ENCODE data around the gene BPTF.
"Not testable (repeated sequence)": the region's sequence is repeated elsewhere in the genome, so short reads cannot be mapped to it uniquely, and the experiment has no call there.

The BPTF gene

GRCh38 chr17:67818110-67819002 lies 6.9 kb upstream of the BPTF start:
- peak; percentile 33 for DNase-seq
- no peak overlapping the region for H3K27ac Mint-ChIP-seq
- peaks cover 16% of the 10 kb centered on the region for H3K4me1 Mint-ChIP-seq
- no peak overlapping the region for H3K4me3 Mint-ChIP-seq
- H3K27me3 Mint-ChIP-seq (ENCODE audit: low read depth, poor library complexity) = peaks cover 12% of the 10 kb centered on the region
- H3K9me3 Mint-ChIP-seq = no peaks in the 10 kb centered on the region
- TF ChIP-seq, protein P1, sequence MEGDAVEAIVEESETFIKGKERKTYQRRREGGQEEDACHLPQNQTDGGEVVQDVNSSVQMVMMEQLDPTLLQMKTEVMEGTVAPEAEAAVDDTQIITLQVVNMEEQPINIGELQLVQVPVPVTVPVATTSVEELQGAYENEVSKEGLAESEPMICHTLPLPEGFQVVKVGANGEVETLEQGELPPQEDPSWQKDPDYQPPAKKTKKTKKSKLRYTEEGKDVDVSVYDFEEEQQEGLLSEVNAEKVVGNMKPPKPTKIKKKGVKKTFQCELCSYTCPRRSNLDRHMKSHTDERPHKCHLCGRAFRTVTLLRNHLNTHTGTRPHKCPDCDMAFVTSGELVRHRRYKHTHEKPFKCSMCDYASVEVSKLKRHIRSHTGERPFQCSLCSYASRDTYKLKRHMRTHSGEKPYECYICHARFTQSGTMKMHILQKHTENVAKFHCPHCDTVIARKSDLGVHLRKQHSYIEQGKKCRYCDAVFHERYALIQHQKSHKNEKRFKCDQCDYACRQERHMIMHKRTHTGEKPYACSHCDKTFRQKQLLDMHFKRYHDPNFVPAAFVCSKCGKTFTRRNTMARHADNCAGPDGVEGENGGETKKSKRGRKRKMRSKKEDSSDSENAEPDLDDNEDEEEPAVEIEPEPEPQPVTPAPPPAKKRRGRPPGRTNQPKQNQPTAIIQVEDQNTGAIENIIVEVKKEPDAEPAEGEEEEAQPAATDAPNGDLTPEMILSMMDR (IDR thresholded peaks at IDR 0.05) = no peak
- H3K36me3 Mint-ChIP-seq (ENCODE audit: low read depth) = no peaks in the 10 kb centered on the region

GRCh38 chr17:67819722-67820121 lies 5.6 kb upstream of the BPTF start:
- Mint-ChIP-seq H3K27me3 (ENCODE audit: low read depth, poor library complexity) (peaks cover 25% of the 10 kb centered on the region), H3K4me3 (no peak overlapping the region), H3K36me3 (ENCODE audit: low read depth) (no peaks in the 10 kb centered on the region), H3K27ac (no peak overlapping the region), H3K9me3 (no peaks in the 10 kb centered on the region), H3K4me1 (peaks cover 16% of the 10 kb centered on the region)
- no peak for DNase-seq
- TF ChIP-seq, protein P1 (IDR thresholded peaks at IDR 0.05) = no peak

- DNase-seq = no peak
- Mint-ChIP-seq H3K9me3 (no peaks in the 10 kb centered on the region), H3K36me3 (ENCODE audit: low read depth) (no peaks in the 10 kb centered on the region), H3K4me1 (peaks cover 9% of the 10 kb centered on the region), H3K4me3 (no peak overlapping the region), H3K27me3 (ENCODE audit: low read depth, poor library complexity) (peaks cover 23% of the 10 kb centered on the region), H3K27ac (no peak overlapping the region)
- TF ChIP-seq, protein P1 (IDR thresholded peaks at IDR 0.05) = no peak
These were observed 3.4 kb upstream of the BPTF start for GRCh38 chr17:67821871-67822367.

DNA sequence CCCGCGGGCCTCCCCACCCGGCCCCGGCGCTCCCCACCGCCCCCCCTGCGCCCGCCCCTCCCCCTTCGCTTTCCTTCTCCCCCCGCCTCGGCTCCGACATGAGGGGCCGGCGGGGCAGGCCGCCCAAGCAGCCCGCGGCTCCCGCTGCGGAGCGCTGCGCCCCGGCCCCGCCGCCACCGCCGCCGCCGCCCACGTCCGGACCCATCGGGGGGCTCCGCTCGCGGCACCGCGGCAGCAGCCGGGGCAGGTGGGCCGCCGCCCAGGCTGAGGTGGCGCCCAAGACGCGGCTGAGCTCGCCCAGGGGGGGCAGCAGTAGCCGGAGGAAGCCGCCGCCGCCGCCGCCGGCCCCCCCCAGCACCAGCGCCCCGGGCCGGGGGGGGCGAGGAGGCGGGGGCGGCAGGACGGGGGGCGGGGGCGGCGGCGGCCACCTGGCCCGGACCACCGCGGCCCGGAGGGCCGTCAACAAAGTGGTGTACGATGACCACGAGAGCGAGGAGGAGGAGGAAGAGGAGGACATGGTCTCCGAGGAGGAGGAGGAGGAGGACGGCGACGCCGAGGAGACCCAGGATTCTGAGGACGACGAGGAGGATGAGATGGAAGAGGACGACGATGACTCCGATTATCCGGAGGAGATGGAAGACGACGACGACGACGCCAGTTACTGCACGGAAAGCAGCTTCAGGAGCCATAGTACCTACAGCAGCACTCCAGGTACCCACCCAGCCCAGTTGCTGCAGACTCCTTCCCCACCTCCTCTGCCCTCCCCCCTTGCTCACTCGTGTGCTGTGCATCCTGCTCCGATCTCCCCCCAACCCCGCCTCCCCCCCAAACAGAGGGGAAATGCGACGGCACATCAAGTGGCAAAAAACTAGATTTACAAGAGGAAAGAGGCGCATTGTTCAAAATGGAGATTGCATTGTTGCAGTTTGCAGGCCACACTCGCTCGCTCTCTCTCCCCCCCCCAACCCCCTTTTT lies 611 bp downstream of the BPTF start:
- H3K36me3 Mint-ChIP-seq (ENCODE audit: low read depth); H3K9me3 Mint-ChIP-seq: not testable (repeated sequence)
- Mint-ChIP-seq H3K4me1 (peaks cover 38% of the 10 kb centered on the region), H3K27ac (peak overlapping the region; percentile 99), H3K27me3 (ENCODE audit: low read depth, poor library complexity) (peaks cover 17% of the 10 kb centered on the region), H3K4me3 (peak overlapping the region; percentile 98)
- peak; percentile 41 for DNase-seq

DNA sequence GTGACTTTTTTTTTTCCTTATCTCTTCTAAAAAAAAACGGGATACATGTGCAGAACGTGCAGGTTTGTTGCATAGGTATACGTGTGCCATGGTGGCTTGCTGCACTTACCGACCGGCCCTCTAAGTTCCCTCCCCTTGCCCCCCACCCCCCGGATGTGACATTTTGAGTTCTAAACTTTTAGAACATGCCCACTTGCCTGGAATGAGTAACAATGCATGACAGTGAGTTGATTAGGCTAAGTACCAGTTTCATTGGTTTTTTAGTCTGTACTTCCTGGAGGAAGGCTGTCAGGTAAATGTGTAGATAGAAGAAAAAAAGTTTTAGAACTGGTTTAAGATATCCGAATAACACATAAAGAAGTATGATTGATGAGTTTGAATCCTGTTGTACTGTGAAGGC lies 4.0 kb downstream of the BPTF start:
- H3K4me1 Mint-ChIP-seq = peaks cover 45% of the 10 kb centered on the region
- TF ChIP-seq, protein P1 (IDR thresholded peaks at IDR 0.05) = no peak
- DNase-seq = no peak
- H3K4me3 Mint-ChIP-seq = peak overlapping the region; percentile 98
- peaks cover 5% of the 10 kb centered on the region for H3K27me3 Mint-ChIP-seq (ENCODE audit: low read depth, poor library complexity)
- H3K36me3 Mint-ChIP-seq (ENCODE audit: low read depth) = peaks cover 20% of the 10 kb centered on the region
- H3K9me3 Mint-ChIP-seq = no peaks in the 10 kb centered on the region
- no peak overlapping the region for H3K27ac Mint-ChIP-seq

DNA sequence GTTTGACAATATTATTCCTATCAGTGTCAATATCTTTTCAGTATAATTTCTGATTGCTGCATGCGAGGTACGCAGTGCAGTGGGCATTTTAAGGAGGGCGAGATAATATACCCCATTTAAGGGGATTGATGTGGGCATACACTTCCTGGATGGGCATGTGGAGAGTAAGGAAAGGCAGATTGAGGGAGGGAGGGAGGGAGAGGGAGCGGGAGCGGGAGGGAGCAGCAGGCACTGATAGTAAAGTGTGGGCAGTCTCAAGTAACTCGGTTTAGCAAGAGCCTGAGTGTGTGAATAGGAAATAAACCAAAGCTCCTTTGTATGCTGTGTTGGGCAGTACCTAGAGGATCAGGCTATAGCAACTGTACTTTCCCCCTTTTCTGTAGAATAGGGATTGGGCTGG lies 5.1 kb downstream of the BPTF start:
- peak overlapping the region; percentile 43 for H3K27ac Mint-ChIP-seq
- H3K36me3 Mint-ChIP-seq (ENCODE audit: low read depth) = peaks cover 30% of the 10 kb centered on the region
- peaks cover 45% of the 10 kb centered on the region for H3K4me1 Mint-ChIP-seq
- TF ChIP-seq, protein P1 (IDR thresholded peaks at IDR 0.05) = no peak
- no peaks in the 10 kb centered on the region for H3K27me3 Mint-ChIP-seq (ENCODE audit: low read depth, poor library complexity)
- no peaks in the 10 kb centered on the region for H3K9me3 Mint-ChIP-seq
- peak overlapping the region; percentile 71 for H3K4me3 Mint-ChIP-seq
- peak; percentile 15 for DNase-seq

Data from nephron progenitor cell (in vitro differentiated cells).